Vagina (tissue), 2 donors: ENCODE data around the gene NAGA.

Experiments
- CTCF ChIP-seq, 3 experiments: fragments of 450-650 bp in 2 of 3; fragments of 200-600 bp in 1 of 3; sonication (generic) in 1 of 3; IDR thresholded peaks; one replicate each; pipeline ENCODE4 v1.5.1; 2017 to 2019; ENCODE audit warnings: antibody characterized with exemption in 3 of 3, mild to moderate bottlenecking in 2 of 3, moderate library complexity in 2 of 3
- POLR2A ChIP-seq, 2 donors: fragments of 450-650 bp; IDR thresholded peaks; one replicate each; pipeline ENCODE4 v1.6.1; 2017; ENCODE audit warnings: antibody characterized with exemption in 2 of 2, mild to moderate bottlenecking in 2 of 2, moderate library complexity in 2 of 2
- POLR2AphosphoS5 ChIP-seq, 2 donors: sonication (generic); formaldehyde crosslinking; IDR thresholded peaks; one replicate each; pipeline ENCODE4 v1.9.0; 2017; ENCODE audit warnings: antibody characterized with exemption in 2 of 2, mild to moderate bottlenecking in 2 of 2, low read depth in 1 of 2; ENCODE audit not compliant: insufficient read depth in 1 of 2

- TF ChIP-seq CTCF (IDR thresholded peaks at IDR 0.05) (no peak), POLR2A (IDR thresholded peaks at IDR 0.05) (no peak), POLR2AphosphoS5 (IDR thresholded peaks at IDR 0.05; ENCODE audit: insufficient read depth in 1 of 2, low read depth in 1 of 2) (no peak)
Measured at GRCh38 chr22:42108848-42109247, 38.2 kb upstream of the NAGA start.
